Pancreas (tissue), 10 donors: ENCODE data around the gene ZSWIM5. TPM values are rescaled to one million over a fixed set of nuclear protein-coding genes. Genes with fewer than 3 reads are reported as not detected.
"Not testable (repeated sequence)": the region's sequence is repeated elsewhere in the genome, so short reads cannot be mapped to it uniquely, and the experiment has no call there.

Experiments used
- ATAC-seq, 4 donors: fragments of 200-7000 bp; cut with Tn5 transposase; one replicate each; pipeline versions ENCODE4 v1.8.0 to v1.9.1; 2020; ENCODE audit warnings: mild to moderate bottlenecking in 4 of 4, moderate library complexity in 4 of 4
- DNase-seq, 6 donors: peaks; one replicate each; pipeline ENCODE4 v3.0.0-alpha.2; 2020
- FAIRE-seq: peaks from 2 replicates; lab custom pipeline; 2012; peaks lifted over from hg19 to GRCh38; lab: Jason Lieb, UNC
- H3K27ac ChIP-seq, 4 donors: fragments of 200-600 bp; sonication (generic); 1 replicate in 3 of 4; 2 replicates in 1 of 4; pipeline versions ENCODE4 v1.5.0 to v1.8.0; 2020
- H3K27me3 ChIP-seq, 4 donors: fragments of 200-600 bp; one replicate each; pipeline ENCODE4 v1.8.0; 2021
- H3K36me3 ChIP-seq, 3 donors: fragments of 200-600 bp; sonication (generic) in 1 of 3; one replicate each; pipeline versions ENCODE4 v1.5.0 to v1.8.0; 2020 to 2021
- H3K4me1 ChIP-seq, 3 donors: fragments of 200-600 bp; one replicate each; pipeline ENCODE4 v1.8.0; 2021
- H3K4me3 ChIP-seq, 4 donors: fragments of 200-600 bp; sonication (generic) in 2 of 4; one replicate each; pipeline versions ENCODE4 v1.5.0 to v1.8.0; 2020 to 2021
- H3K9me3 ChIP-seq, 4 donors: fragments of 200-600 bp; one replicate each; pipeline ENCODE4 v1.8.0; 2021
- CTCF ChIP-seq, 4 donors: fragments of 200-600 bp; sonication (generic) in 3 of 4; IDR thresholded peaks; one replicate each; pipeline versions ENCODE4 v1.5.0 to v1.8.0; 2021; ENCODE audit warnings: antibody characterized with exemption in 4 of 4
- WGBS, 2 donors: extraction: QIAGEN DNeasy Blood & Tissue Kit; methylation state at CpG; one replicate each; pipeline ENCODE4 v1.1.7; 2013; 5-methylcytosine and 5-hydroxymethylcytosine counted together
- intact Hi-C, 3 donors: fragments of 100-400 bp; cut with DNase I; formaldehyde crosslinking; loops; one replicate each; pipeline versions ENCODE4 v1.11.1 to v1.14.2; 2022
- polyA plus RNA-seq, 2 donors: library from polyadenylated mRNA; stranded (reverse); fragments of 200-250 nt; gene quantifications; one replicate each; pipeline ENCODE4 v1.2.3, GENCODE V29; 2013
- total RNA-seq, 6 donors: library from RNA; stranded (reverse); fragmentation: NEBNext Ultra II Directional in 4 of 6; extraction: Animal tissue kit (Norgen Biotek cat#: 25700) in 4 of 6; gene quantifications; one replicate each; pipeline versions ENCODE4 v1.2.1 to v1.2.4, GENCODE V29; 2021 to 2023
- donor health status: healthy with polysubstance abuse.
- donor health status: DM: no; HTN: no; CAD: no; lungs with moderate emphysema.
- donor health status: DM: no; HTN: no; CAD: no.
- donor health status: control.
- donor health status: control.
- donor health status: Bipolar disorder and iron deficiency.
- donor health status: DM: yes; HTN: yes; CAD: no.
- donor health status: DM: no; HTN: no; CAD: no.
- donor health status: DM: no; HTN: no; CAD: no.
- donor health status: DM: yes; HTN: yes; CAD: no.

The ZSWIM5 gene
- total and polyA plus RNA-seq, 8 donors: 0.76 to 2.7 (median 2.4) TPM

- no peaks in the 10 kb centered on the region for H3K9me3 ChIP-seq
- no peak for TF ChIP-seq CTCF (IDR thresholded peaks at IDR 0.05)
- H3K27me3 ChIP-seq: no peaks in the 10 kb centered on the region
- H3K36me3 ChIP-seq: no peaks in the 10 kb centered on the region
- intact Hi-C loops: no loop called here
- FAIRE-seq (no peak), ATAC-seq (no peak), DNase-seq (no peak)
- no peaks in the 10 kb centered on the region for H3K4me1 ChIP-seq
- no peak overlapping the region for H3K4me3 ChIP-seq
- no peak overlapping the region for H3K27ac ChIP-seq
Measured at GRCh38 chr1:45103534-45103933, 102.9 kb downstream of the ZSWIM5 start.

- no peak for FAIRE-seq
- intact Hi-C loops: no loop called here
- Histone ChIP-seq H3K9me3 (no peaks in the 10 kb centered on the region), H3K4me3 (no peak overlapping the region), H3K27ac (no peak overlapping the region), H3K36me3 (no peaks in the 10 kb centered on the region), H3K27me3 (no peaks in the 10 kb centered on the region), H3K4me1 (no peaks in the 10 kb centered on the region)
- ATAC-seq: no peak
- DNase-seq: no peak
- TF ChIP-seq CTCF (IDR thresholded peaks at IDR 0.05): no peak
Measured at GRCh38 chr1:45101947-45102346, 104.5 kb downstream of the ZSWIM5 start.

GRCh38 chr1:45101528-45101927 is 104.9 kb downstream of the ZSWIM5 start:
- intact Hi-C loops, H3K4me1 ChIP-seq, H3K27ac ChIP-seq, H3K27me3 ChIP-seq, H3K36me3 ChIP-seq, FAIRE-seq, H3K9me3 ChIP-seq, DNase-seq, ATAC-seq, H3K4me3 ChIP-seq: not testable (repeated sequence)
- 89 to 91% methylated on average over 5 of the region's 5 CpGs for WGBS, 2 donors

- no peak overlapping the region for H3K4me3 ChIP-seq
- WGBS, 2 donors: 95 to 100% methylated on average over 1 of the region's 1 CpG
Measured at GRCh38 chr1:45097944-45098343, 108.5 kb downstream of the ZSWIM5 start.

GRCh38 chr1:45097079-45097478 is 109.3 kb downstream of the ZSWIM5 start:
- no peak for TF ChIP-seq CTCF (IDR thresholded peaks at IDR 0.05)
- DNase-seq: no peak
- no peaks in the 10 kb centered on the region for H3K27me3 ChIP-seq
- no peaks in the 10 kb centered on the region for H3K36me3 ChIP-seq
- 84% methylated on average over 2 of the region's 2 CpGs for WGBS, 2 donors
- H3K4me1 ChIP-seq: no peaks in the 10 kb centered on the region
- no peak for FAIRE-seq
- no peaks in the 10 kb centered on the region for H3K9me3 ChIP-seq
- intact Hi-C loops: no loop called here
- no peak overlapping the region for H3K4me3 ChIP-seq
- H3K27ac ChIP-seq: no peak overlapping the region
- no peak for ATAC-seq

More at GRCh38 chr1:45097944-45098343, 108.5 kb downstream of the ZSWIM5 start:
- no peak for DNase-seq
- FAIRE-seq: no peak
- intact Hi-C loops: no loop called here
- ATAC-seq: no peak
- Histone ChIP-seq H3K27ac (no peak overlapping the region), H3K27me3 (no peaks in the 10 kb centered on the region), H3K9me3 (no peaks in the 10 kb centered on the region), H3K4me1 (no peaks in the 10 kb centered on the region), H3K36me3 (no peaks in the 10 kb centered on the region)
- no peak for TF ChIP-seq CTCF (IDR thresholded peaks at IDR 0.05)

GRCh38 chr1:45095450-45095849 is 111.0 kb downstream of the ZSWIM5 start:
- Histone ChIP-seq H3K9me3 (no peaks in the 10 kb centered on the region), H3K4me3 (no peak overlapping the region), H3K4me1 (no peaks in the 10 kb centered on the region), H3K27ac (no peak overlapping the region), H3K36me3 (no peaks in the 10 kb centered on the region), H3K27me3 (no peaks in the 10 kb centered on the region)
- no peak for FAIRE-seq
- intact Hi-C loops: no loop called here
- WGBS, 2 donors: 83 to 87% methylated on average over 2 of the region's 2 CpGs
- no peak for ATAC-seq
- DNase-seq: no peak
- no peak for TF ChIP-seq CTCF (IDR thresholded peaks at IDR 0.05)

GRCh38 chr1:45094371-45094770 is 112.0 kb downstream of the ZSWIM5 start:
- H3K27me3 ChIP-seq, intact Hi-C loops, FAIRE-seq, H3K4me1 ChIP-seq, H3K4me3 ChIP-seq, H3K9me3 ChIP-seq, H3K36me3 ChIP-seq, ATAC-seq, H3K27ac ChIP-seq, DNase-seq: not testable (repeated sequence)
- 94 to 99% methylated on average over 4 of the region's 4 CpGs for WGBS, 2 donors
